CD4-positive, CD25-positive, alpha-beta regulatory T cell (primary cell): ENCODE measurements around the gene SERINC3. TPM values are rescaled to one million over a fixed set of nuclear protein-coding genes. Genes with fewer than 3 reads are reported as not detected.

ENCODE experiments used
- ATAC-seq, 2 donors: fragments of 150-1000 bp; cut with Tn5 transposase; one replicate each; pipeline ENCODE4 v1.10.0; 2021; ENCODE audit warnings: low read depth in 2 of 2, moderate number of reproducible peaks in 2 of 2, moderate library complexity in 1 of 2
- DNase-seq, 3 donors: peaks; one replicate each; pipeline versions ENCODE4 v3.0.0 to v3.0.0-alpha.2; 2012 to 2022; ENCODE audit warnings: mixed read lengths in 1 of 3
- H3K27ac ChIP-seq: one replicate; pipeline ENCODE4 v1.7.0; 2013; ENCODE audit warnings: mild to moderate bottlenecking, low read length; ENCODE audit not compliant: insufficient read depth, poor library complexity, severe bottlenecking
- H3K27me3 ChIP-seq: one replicate; pipeline ENCODE4 v1.7.0; 2013; ENCODE audit warnings: low read length; ENCODE audit not compliant: control insufficient read depth, insufficient read depth
- H3K36me3 ChIP-seq: one replicate; pipeline ENCODE4 v1.7.0; 2013; ENCODE audit warnings: mild to moderate bottlenecking, low read length, moderate library complexity; ENCODE audit not compliant: control insufficient read depth, insufficient read depth
- H3K4me1 ChIP-seq: 2 replicates; pipeline ENCODE4 v1.7.0; 2013; ENCODE audit warnings: mild to moderate bottlenecking, low read length; ENCODE audit not compliant: insufficient read depth, control insufficient read depth, poor library complexity, severe bottlenecking
- H3K4me3 ChIP-seq: one replicate; pipeline ENCODE4 v1.7.0; 2013; ENCODE audit warnings: low read depth, mild to moderate bottlenecking, low read length, moderate library complexity
- H3K9me3 ChIP-seq, 2 experiments: 1 replicate in 1 of 2; 2 replicates in 1 of 2; pipeline ENCODE4 v1.7.0; 2013; ENCODE audit warnings: low read length in 2 of 2, mild to moderate bottlenecking in 1 of 2, moderate library complexity in 1 of 2; ENCODE audit not compliant: control insufficient read depth in 2 of 2
- H3K27ac Mint-ChIP-seq, 3 donors: one replicate each; pipeline ENCODE4 v1.8.0; 2020 to 2022; ENCODE audit warnings: mild to moderate bottlenecking in 3 of 3, mixed read lengths in 3 of 3, moderate library complexity in 2 of 3
- H3K27me3 Mint-ChIP-seq: one replicate; pipeline ENCODE4 v1.8.0; 2022; ENCODE audit warnings: mild to moderate bottlenecking, mixed read lengths
- H3K36me3 Mint-ChIP-seq: one replicate; pipeline ENCODE4 v1.8.0; 2020; ENCODE audit warnings: mixed read lengths
- H3K4me1 Mint-ChIP-seq, 4 donors: one replicate each; pipeline ENCODE4 v1.8.0; 2020 to 2022; ENCODE audit warnings: mixed read lengths in 4 of 4, mild to moderate bottlenecking in 1 of 4
- H3K4me3 Mint-ChIP-seq, 4 donors: one replicate each; pipeline ENCODE4 v1.8.0; 2020 to 2022; ENCODE audit warnings: mild to moderate bottlenecking in 4 of 4, mixed read lengths in 4 of 4, moderate library complexity in 3 of 4
- H3K9me3 Mint-ChIP-seq, 7 donors: one replicate each; pipeline ENCODE4 v1.8.0; 2020 to 2022; ENCODE audit warnings: mixed read lengths in 7 of 7, mild to moderate bottlenecking in 3 of 7, moderate library complexity in 2 of 7
- polyA plus RNA-seq, 4 donors: library from polyadenylated mRNA; unstranded; fragments of 300-500 nt; fragmentation: Illumina TruSeq; gene quantifications; one replicate each; pipeline ENCODE4 v1.2.3, GENCODE V29; 2021
- total RNA-seq: library from RNA; stranded (reverse); gene quantifications from one replicate; pipeline ENCODE4 v1.2.3, GENCODE V29; 2022

Gene SERINC3
- total and polyA plus RNA-seq, 5 donors from 2014 or later: 77.3 to 254 (median 196) TPM

GRCh38 chr20:44481719-44482416, 40.0 kb downstream of the SERINC3 start:
- peaks cover under 1% of the 10 kb centered on the region for H3K4me1 ChIP-seq
- Mint-ChIP-seq H3K27me3 (no peaks in the 10 kb centered on the region), H3K27ac (peak overlapping the region in 1 of 3 donors; percentile 88), H3K4me3 (no peak overlapping the region), H3K4me1 (peaks cover 5 to 14% (median 12%) of the 10 kb centered on the region in 4 donors), H3K9me3 (no peaks in the 10 kb centered on the region), H3K36me3 (peaks cover 31% of the 10 kb centered on the region)
- peaks cover 45% of the 10 kb centered on the region for H3K36me3 ChIP-seq
- no peak for ATAC-seq
- H3K27ac ChIP-seq: no peak overlapping the region
- no peak overlapping the region for H3K4me3 ChIP-seq
- H3K9me3 ChIP-seq: no peaks in the 10 kb centered on the region
- H3K27me3 ChIP-seq: no peaks in the 10 kb centered on the region
- DNase-seq: no peak

GRCh38 chr20:44480097-44480496, 41.8 kb downstream of the SERINC3 start:
- Mint-ChIP-seq H3K4me1 (peaks cover 15 to 30% (median 24%) of the 10 kb centered on the region in 4 donors), H3K4me3 (peak overlapping the region in 1 of 4 donors; percentile 26), H3K9me3 (no peaks in the 10 kb centered on the region), H3K27ac (no peak overlapping the region), H3K27me3 (no peaks in the 10 kb centered on the region), H3K36me3 (peaks cover 21% of the 10 kb centered on the region)
- H3K27me3 ChIP-seq: no peaks in the 10 kb centered on the region
- H3K9me3 ChIP-seq: no peaks in the 10 kb centered on the region
- H3K4me1 ChIP-seq: peaks cover 18% of the 10 kb centered on the region
- peaks cover 31% of the 10 kb centered on the region for H3K36me3 ChIP-seq
- H3K4me3 ChIP-seq: no peak overlapping the region
- no peak overlapping the region for H3K27ac ChIP-seq
- no peak for DNase-seq
- no peak for ATAC-seq

GRCh38 chr20:44479643-44480042, 42.2 kb downstream of the SERINC3 start:
- H3K4me3 Mint-ChIP-seq: no peak overlapping the region
- peaks cover 30% of the 10 kb centered on the region for H3K36me3 ChIP-seq
- ATAC-seq (no peak), DNase-seq (no peak)
- no peak overlapping the region for H3K27ac Mint-ChIP-seq
- H3K36me3 Mint-ChIP-seq: peaks cover 20% of the 10 kb centered on the region
- H3K4me1 Mint-ChIP-seq: peaks cover 18 to 31% (median 28%) of the 10 kb centered on the region in 4 donors
- no peaks in the 10 kb centered on the region for H3K27me3 Mint-ChIP-seq
- no peak overlapping the region for H3K4me3 ChIP-seq
- H3K9me3 Mint-ChIP-seq: no peaks in the 10 kb centered on the region
- no peak overlapping the region for H3K27ac ChIP-seq
- no peaks in the 10 kb centered on the region for H3K27me3 ChIP-seq
- peaks cover 19% of the 10 kb centered on the region for H3K4me1 ChIP-seq
- H3K9me3 ChIP-seq: no peaks in the 10 kb centered on the region

GRCh38 chr20:44478206-44478605, 43.7 kb downstream of the SERINC3 start:
- no peaks in the 10 kb centered on the region for H3K9me3 ChIP-seq
- DNase-seq: no peak
- H3K4me1 Mint-ChIP-seq: peaks cover 18 to 30% (median 23%) of the 10 kb centered on the region in 4 donors
- ATAC-seq: no peak
- H3K4me3 ChIP-seq: no peak overlapping the region
- peak overlapping the region in 1 of 4 donors; percentile 11 for H3K4me3 Mint-ChIP-seq
- no peaks in the 10 kb centered on the region for H3K27me3 Mint-ChIP-seq
- H3K27me3 ChIP-seq: no peaks in the 10 kb centered on the region
- H3K27ac Mint-ChIP-seq: peak overlapping the region in 2 of 3 donors; percentile 26 to 75
- peaks cover 17% of the 10 kb centered on the region for H3K36me3 Mint-ChIP-seq
- no peaks in the 10 kb centered on the region for H3K9me3 Mint-ChIP-seq
- H3K36me3 ChIP-seq: peaks cover 16% of the 10 kb centered on the region
- peak overlapping the region; percentile 8 for H3K27ac ChIP-seq
- peaks cover 19% of the 10 kb centered on the region for H3K4me1 ChIP-seq

GRCh38 chr20:44477151-44477550, 44.7 kb downstream of the SERINC3 start:
- DNase-seq: no peak
- H3K9me3 Mint-ChIP-seq: no peaks in the 10 kb centered on the region
- H3K27me3 Mint-ChIP-seq: no peaks in the 10 kb centered on the region
- Histone ChIP-seq H3K27ac (peak overlapping the region; percentile 96), H3K4me3 (no peak overlapping the region), H3K4me1 (peaks cover 19% of the 10 kb centered on the region), H3K27me3 (no peaks in the 10 kb centered on the region), H3K36me3 (peaks cover 14% of the 10 kb centered on the region), H3K9me3 (no peaks in the 10 kb centered on the region)
- peaks cover 18 to 30% (median 23%) of the 10 kb centered on the region in 4 donors for H3K4me1 Mint-ChIP-seq
- ATAC-seq: no peak
- peak overlapping the region; percentile 46 to 98 (median 94) for H3K4me3 Mint-ChIP-seq
- peaks cover 17% of the 10 kb centered on the region for H3K36me3 Mint-ChIP-seq
- H3K27ac Mint-ChIP-seq: peak overlapping the region in 2 of 3 donors; percentile 97 to 98

GRCh38 chr20:44475694-44476560, 45.9 kb downstream of the SERINC3 start, which contains the start of gene TTPAL:
TTPAL (plus strand) TSS chr20:44475874; CDS start chr20:44480000, 4,126 bp downstream.
- Histone ChIP-seq H3K36me3 (peaks cover 9% of the 10 kb centered on the region), H3K4me3 (peak within 1 kb of the TSS; percentile 92), H3K27ac (peak within 1 kb of the TSS; percentile 96), H3K9me3 (no peaks in the 10 kb centered on the region), H3K4me1 (peaks cover 19% of the 10 kb centered on the region), H3K27me3 (no peaks in the 10 kb centered on the region)
- H3K27ac Mint-ChIP-seq: peak within 1 kb of the TSS; percentile 94 to 98 (median 97)
- DNase-seq: peak; percentile 82 to 92 (median 88)
- H3K9me3 Mint-ChIP-seq: no peaks in the 10 kb centered on the region
- peak within 1 kb of the TSS; percentile 90 to 98 (median 94) for H3K4me3 Mint-ChIP-seq
- peak; percentile 94 to 97 for ATAC-seq
- peaks cover 18 to 26% (median 23%) of the 10 kb centered on the region in 4 donors for H3K4me1 Mint-ChIP-seq
- H3K36me3 Mint-ChIP-seq: peaks cover 7% of the 10 kb centered on the region
- H3K27me3 Mint-ChIP-seq: no peaks in the 10 kb centered on the region

GRCh38 chr20:44475372-44475693, 46.5 kb downstream of the SERINC3 start:
- H3K4me3 Mint-ChIP-seq: peak overlapping the region; percentile 90 to 98 (median 94)
- ATAC-seq: no peak
- DNase-seq: no peak
- peaks cover 3% of the 10 kb centered on the region for H3K36me3 ChIP-seq
- H3K27ac Mint-ChIP-seq: peak overlapping the region; percentile 94 to 98 (median 97)
- H3K27me3 Mint-ChIP-seq: peaks cover 4% of the 10 kb centered on the region
- H3K36me3 Mint-ChIP-seq: peaks cover under 1% of the 10 kb centered on the region
- H3K27me3 ChIP-seq: no peaks in the 10 kb centered on the region
- peaks cover 19% of the 10 kb centered on the region for H3K4me1 ChIP-seq
- peak overlapping the region; percentile 96 for H3K27ac ChIP-seq
- no peaks in the 10 kb centered on the region for H3K9me3 ChIP-seq
- H3K9me3 Mint-ChIP-seq: no peaks in the 10 kb centered on the region
- peak overlapping the region; percentile 92 for H3K4me3 ChIP-seq
- H3K4me1 Mint-ChIP-seq: peaks cover 18 to 26% (median 23%) of the 10 kb centered on the region in 4 donors
